Thymus (tissue), 11 donors: ENCODE data around the gene CTBP2. TPM values are rescaled to one million over a fixed set of nuclear protein-coding genes. Genes with fewer than 3 reads are reported as not detected.
"Not testable (repeated sequence)": the region's sequence is repeated elsewhere in the genome, so short reads cannot be mapped to it uniquely, and the experiment has no call there.

Experiments used
- DNase-seq, 9 donors: peaks; one replicate each; pipeline ENCODE4 v3.0.0-alpha.2; 2013; ENCODE audit warnings: low spot score in 9 of 9, low read depth in 6 of 9, missing footprints in 1 of 9
- H3K27ac ChIP-seq, 2 donors: one replicate each; pipeline ENCODE4 v1.5.1; 2013; ENCODE audit warnings: control low read depth in 1 of 2, low read depth in 1 of 2, low read length in 1 of 2, mild to moderate bottlenecking in 1 of 2, moderate library complexity in 1 of 2
- H3K27me3 ChIP-seq, 2 donors: one replicate each; pipeline ENCODE4 v1.5.1; 2013; ENCODE audit warnings: low read length in 1 of 2; ENCODE audit not compliant: control insufficient read depth in 2 of 2, insufficient read depth in 1 of 2
- H3K36me3 ChIP-seq, 2 donors: one replicate each; pipeline ENCODE4 v1.5.1; 2013; ENCODE audit warnings: low read length in 1 of 2, mild to moderate bottlenecking in 1 of 2, moderate library complexity in 1 of 2; ENCODE audit not compliant: control insufficient read depth in 2 of 2, insufficient read depth in 2 of 2
- H3K4me1 ChIP-seq, 2 donors: one replicate each; pipeline ENCODE4 v1.5.1; 2013; ENCODE audit warnings: low read length in 2 of 2; ENCODE audit not compliant: control insufficient read depth in 2 of 2, insufficient read depth in 2 of 2
- H3K4me3 ChIP-seq, 2 donors: one replicate each; pipeline ENCODE4 v1.5.1; 2013; ENCODE audit warnings: low read length in 2 of 2, control low read depth in 1 of 2, mild to moderate bottlenecking in 1 of 2
- H3K9me3 ChIP-seq, 2 donors: one replicate each; pipeline ENCODE4 v1.5.1; 2013; ENCODE audit warnings: low read length in 1 of 2, mild to moderate bottlenecking in 1 of 2; ENCODE audit not compliant: control insufficient read depth in 2 of 2, insufficient read depth in 1 of 2
- WGBS: extraction: QIAGEN DNeasy Blood & Tissue Kit; methylation state at CpG from one replicate; pipeline ENCODE4 v1.1.7; 2013; 5-methylcytosine and 5-hydroxymethylcytosine counted together
- polyA plus RNA-seq: library from polyadenylated mRNA; stranded (reverse); fragments of 200-250 nt; gene quantifications from one replicate; pipeline ENCODE4 v1.2.3, GENCODE V29; 2013
- total RNA-seq: library from RNA; stranded (reverse); fragments of 120-200 nt; gene quantifications from one replicate; pipeline ENCODE4 v1.2.4, GENCODE V29; 2013
- donor health status: healthy.

The CTBP2 gene
- total and polyA plus RNA-seq, 2 donors, result 7.1 to 14.6 TPM

GRCh38 chr10:125190414-125190813 lies 30.1 kb upstream of the CTBP2 start:
- DNase-seq, result no peak
- Histone ChIP-seq H3K4me3 (no peak overlapping the region), H3K36me3 (no peaks in the 10 kb centered on the region), H3K27me3 (no peaks in the 10 kb centered on the region), H3K9me3 (no peaks in the 10 kb centered on the region), H3K27ac (no peak overlapping the region), H3K4me1 (no peaks in the 10 kb centered on the region)
- WGBS, result 90% methylated on average over 6 of the region's 6 CpGs

GRCh38 chr10:125189162-125189561 lies 28.8 kb upstream of the CTBP2 start:
- Histone ChIP-seq H3K4me3 (no peak overlapping the region), H3K36me3 (no peaks in the 10 kb centered on the region), H3K4me1 (no peaks in the 10 kb centered on the region), H3K27ac (no peak overlapping the region), H3K9me3 (no peaks in the 10 kb centered on the region), H3K27me3 (no peaks in the 10 kb centered on the region)
- 87% methylated on average over 8 of the region's 8 CpGs for WGBS
- no peak for DNase-seq

GRCh38 chr10:125187238-125188194 lies 27.2 kb upstream of the CTBP2 start:
- no peaks in the 10 kb centered on the region for H3K9me3 ChIP-seq
- H3K4me3 ChIP-seq, result no peak overlapping the region
- 87% methylated on average over 6 of the region's 6 CpGs for WGBS
- H3K27ac ChIP-seq, result no peak overlapping the region
- no peak for DNase-seq
- no peaks in the 10 kb centered on the region for H3K27me3 ChIP-seq
- no peaks in the 10 kb centered on the region for H3K4me1 ChIP-seq
- H3K36me3 ChIP-seq, result no peaks in the 10 kb centered on the region

- WGBS, result 92% methylated on average over 18 of the region's 18 CpGs
- no peaks in the 10 kb centered on the region for H3K27me3 ChIP-seq
- no peak for DNase-seq
- no peaks in the 10 kb centered on the region for H3K4me1 ChIP-seq
- H3K27ac ChIP-seq, result no peak overlapping the region
- H3K4me3 ChIP-seq, result no peak overlapping the region
- no peaks in the 10 kb centered on the region for H3K36me3 ChIP-seq
- no peaks in the 10 kb centered on the region for H3K9me3 ChIP-seq
These were observed 26.2 kb upstream of the CTBP2 start for GRCh38 chr10:125186431-125187170.

GRCh38 chr10:125179107-125179506 lies 18.7 kb upstream of the CTBP2 start:
- not testable (repeated sequence) for H3K36me3 ChIP-seq, H3K27ac ChIP-seq, H3K4me1 ChIP-seq, DNase-seq, H3K9me3 ChIP-seq, H3K4me3 ChIP-seq
- peaks cover 0 to 10% of the 10 kb centered on the region in 2 donors for H3K27me3 ChIP-seq
- WGBS, result over 99% methylated on average over 2 of the region's 3 CpGs

- no peak for DNase-seq
- Histone ChIP-seq H3K9me3 (no peaks in the 10 kb centered on the region), H3K27ac (no peak overlapping the region), H3K36me3 (no peaks in the 10 kb centered on the region), H3K27me3 (peaks cover 0 to 14% of the 10 kb centered on the region in 2 donors), H3K4me1 (no peaks in the 10 kb centered on the region), H3K4me3 (no peak overlapping the region)
- WGBS, result 90% methylated on average over 14 of the region's 14 CpGs
These were observed 17.6 kb upstream of the CTBP2 start for GRCh38 chr10:125177641-125178640.

DNA sequence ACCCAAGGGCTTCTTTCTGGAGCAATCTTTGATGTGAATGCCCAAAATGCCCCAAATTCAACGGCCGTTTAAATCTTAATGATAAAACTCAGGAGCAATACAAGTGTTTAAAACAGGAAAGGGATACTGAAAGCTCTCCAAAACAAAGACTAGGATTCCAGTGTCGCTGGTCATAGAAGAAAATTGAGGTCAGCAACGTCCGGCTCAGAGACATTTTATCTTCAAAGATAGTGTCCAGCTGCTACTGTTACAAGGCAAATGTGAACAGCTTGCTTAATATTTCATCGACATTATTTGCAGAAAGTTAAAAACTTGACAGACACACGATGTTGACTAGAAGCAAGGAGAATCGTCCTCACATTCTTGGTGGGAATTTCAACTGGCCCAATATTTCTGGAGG lies 15.4 kb upstream of the CTBP2 start:
- Histone ChIP-seq H3K4me3 (no peak overlapping the region), H3K4me1 (no peaks in the 10 kb centered on the region), H3K9me3 (no peaks in the 10 kb centered on the region), H3K27ac (no peak overlapping the region), H3K36me3 (no peaks in the 10 kb centered on the region), H3K27me3 (peaks cover 0 to 14% of the 10 kb centered on the region in 2 donors)
- DNase-seq, result no peak
- 88% methylated on average over 8 of the region's 8 CpGs for WGBS

DNA sequence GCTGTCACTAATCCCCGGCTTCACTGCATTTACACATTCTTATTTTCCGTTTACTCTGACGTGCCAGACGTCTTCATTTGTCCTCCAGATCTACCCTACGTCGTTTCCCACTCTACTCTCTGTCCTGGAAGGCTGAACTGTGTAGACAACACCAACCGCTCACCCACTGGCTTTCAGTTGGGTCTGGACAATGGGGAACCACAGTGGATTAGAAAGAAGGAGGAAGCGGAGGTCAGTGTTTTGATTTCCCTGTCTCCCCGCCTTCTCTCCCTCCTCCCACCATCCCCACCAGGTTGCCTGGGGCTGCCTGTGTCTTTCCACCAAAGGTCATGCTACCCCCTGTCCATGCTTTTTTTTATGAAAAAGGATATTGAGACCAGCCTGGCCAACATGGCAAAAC lies 14.0 kb upstream of the CTBP2 start:
- Histone ChIP-seq H3K4me1 (no peaks in the 10 kb centered on the region), H3K4me3 (no peak overlapping the region), H3K36me3 (no peaks in the 10 kb centered on the region), H3K27ac (no peak overlapping the region), H3K27me3 (peaks cover 0 to 14% of the 10 kb centered on the region in 2 donors), H3K9me3 (no peaks in the 10 kb centered on the region)
- no peak for DNase-seq
- 47% methylated on average over 9 of the region's 9 CpGs for WGBS
